ENCODE data around the gene DNAJC18.

Gene DNAJC18

DNA sequence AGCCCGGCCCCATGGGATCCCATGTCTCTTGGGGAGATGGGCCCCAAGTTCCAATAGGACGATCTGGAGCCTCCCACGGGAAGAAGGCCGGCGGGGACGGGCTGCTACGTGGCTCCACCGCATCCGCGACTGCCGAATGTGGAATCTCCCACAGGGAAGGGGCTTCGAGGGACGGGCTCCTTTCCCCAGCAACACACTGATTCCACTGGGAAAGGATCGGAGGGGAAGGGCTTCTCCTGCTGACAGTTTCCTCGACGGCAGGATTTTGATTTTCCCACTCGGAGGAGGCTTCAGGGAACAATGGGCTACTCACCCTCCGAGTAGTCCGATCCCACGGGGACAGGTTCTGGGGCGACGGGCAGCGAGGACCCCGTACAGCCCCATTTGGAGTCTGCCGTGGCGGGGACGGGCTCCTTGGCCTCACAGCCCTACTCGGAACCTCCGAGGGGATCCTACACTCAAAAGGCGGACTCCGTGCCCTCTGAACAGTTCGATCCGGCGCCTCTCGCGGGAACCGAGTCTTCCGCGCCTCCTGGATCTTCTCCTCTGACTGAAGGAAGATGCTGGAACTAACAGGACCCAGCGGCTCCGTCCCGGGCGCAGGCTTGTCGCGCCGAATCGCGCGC, 45.7 kb downstream of the DNAJC18 start:
- Histone ChIP-seq H3K36me3 (ENCODE audit: insufficient read depth, low read length) (no peaks in the 10 kb centered on the region), H3K4me1 (ENCODE audit: control insufficient read depth, insufficient read depth, low read length, unreplicated experiment) (peaks cover 14% of the 10 kb centered on the region), H3K27me3 (ENCODE audit: insufficient read depth, low read length) (peaks cover 8% of the 10 kb centered on the region; the same call in 1 of the 2 replicates), H3K79me2 (ENCODE audit: control insufficient read depth, insufficient read depth, low read length, unreplicated experiment) (no peaks in the 10 kb centered on the region), H3K27ac (ENCODE audit: low read depth, low read length) (peak overlapping the region; percentile 18; the same call in 1 of the 2 replicates), H3K4me3 (ENCODE audit: low read depth, low read length) (peak overlapping the region; percentile 77), H2AFZ (ENCODE audit: low read length, unreplicated experiment) (peak overlapping the region; percentile 65)

DNA sequence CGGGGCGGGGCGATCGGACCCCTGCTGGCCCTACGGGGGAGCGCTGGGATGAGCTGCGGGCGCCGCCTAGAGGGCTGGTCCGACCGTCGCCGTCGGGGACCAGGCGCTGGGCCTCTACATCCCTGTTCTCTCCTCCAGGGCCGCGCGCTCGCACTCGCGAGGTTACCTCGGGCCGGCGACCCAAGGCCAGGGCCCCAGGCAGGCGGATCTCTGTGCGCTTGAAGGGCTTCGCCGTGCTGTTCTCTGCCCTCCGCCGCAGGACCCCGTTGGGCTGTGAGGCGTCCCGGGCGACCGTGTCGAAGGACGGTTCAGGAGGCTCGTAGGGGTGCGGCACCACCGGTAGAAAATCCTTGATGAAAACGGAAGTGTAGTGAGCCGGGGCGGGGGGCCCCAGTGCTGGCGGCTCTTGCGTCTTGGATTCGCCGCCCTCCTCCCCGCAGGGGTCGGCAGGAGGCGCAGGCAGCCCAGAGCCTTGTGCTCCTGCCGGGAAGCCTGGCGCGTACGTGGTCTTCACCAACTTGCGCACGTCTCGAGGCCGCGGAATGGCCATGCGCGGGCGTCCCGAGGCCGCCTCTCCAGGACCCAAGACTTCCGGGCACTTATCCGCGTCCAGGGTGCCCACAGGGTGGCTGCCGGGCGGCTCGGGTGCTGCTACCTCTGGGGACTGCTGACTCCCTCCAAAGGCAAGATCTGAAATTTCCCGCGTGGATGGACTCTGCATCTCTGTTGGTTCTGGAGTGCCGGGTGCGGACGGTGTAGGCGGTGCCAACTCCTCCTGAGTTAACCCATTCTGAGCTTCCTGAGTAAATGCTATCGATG, 46.4 kb downstream of the DNAJC18 start:
- Histone ChIP-seq H3K4me3 (ENCODE audit: low read depth, low read length) (peak overlapping the region; percentile 77), H3K4me1 (ENCODE audit: control insufficient read depth, insufficient read depth, low read length, unreplicated experiment) (peaks cover 14% of the 10 kb centered on the region), H3K27me3 (ENCODE audit: insufficient read depth, low read length) (peaks cover 8% of the 10 kb centered on the region; the same call in 1 of the 2 replicates), H3K79me2 (ENCODE audit: control insufficient read depth, insufficient read depth, low read length, unreplicated experiment) (no peaks in the 10 kb centered on the region), H3K27ac (ENCODE audit: low read depth, low read length) (peak overlapping the region; percentile 18; the same call in 1 of the 2 replicates), H2AFZ (ENCODE audit: low read length, unreplicated experiment) (peak overlapping the region; percentile 65), H3K36me3 (ENCODE audit: insufficient read depth, low read length) (no peaks in the 10 kb centered on the region)

DNA sequence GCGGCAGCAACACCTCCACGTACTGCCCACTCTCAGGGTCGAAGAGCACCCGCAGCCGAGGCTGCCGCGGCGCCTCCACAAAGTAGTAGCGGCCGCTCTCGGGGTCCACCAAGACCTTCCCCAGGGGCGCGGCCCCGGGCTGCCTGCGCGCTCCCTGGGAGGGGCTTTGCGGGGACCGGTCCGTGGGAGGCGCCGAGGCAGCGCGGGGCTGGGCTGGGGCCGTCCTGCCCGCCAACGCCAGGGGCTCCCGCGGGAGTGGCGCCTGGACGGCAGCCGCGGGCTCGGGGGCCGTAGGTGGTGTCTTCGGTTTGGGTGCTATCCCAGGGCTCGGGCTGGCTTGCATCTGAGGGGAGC, 47.0 kb downstream of the DNAJC18 start:
- H3K79me2 ChIP-seq (ENCODE audit: control insufficient read depth, insufficient read depth, low read length, unreplicated experiment), result no peaks in the 10 kb centered on the region
- peaks cover 14% of the 10 kb centered on the region for H3K4me1 ChIP-seq (ENCODE audit: control insufficient read depth, insufficient read depth, low read length, unreplicated experiment)
- H3K36me3 ChIP-seq (ENCODE audit: insufficient read depth, low read length), result no peaks in the 10 kb centered on the region
- H3K27me3 ChIP-seq (ENCODE audit: insufficient read depth, low read length), result peaks cover 8% of the 10 kb centered on the region; the same call in 1 of the 2 replicates
- H2AFZ ChIP-seq (ENCODE audit: low read length, unreplicated experiment), result no peak overlapping the region
- peak overlapping the region; percentile 77 for H3K4me3 ChIP-seq (ENCODE audit: low read depth, low read length)
- no peak overlapping the region for H3K27ac ChIP-seq (ENCODE audit: low read depth, low read length)

DNA sequence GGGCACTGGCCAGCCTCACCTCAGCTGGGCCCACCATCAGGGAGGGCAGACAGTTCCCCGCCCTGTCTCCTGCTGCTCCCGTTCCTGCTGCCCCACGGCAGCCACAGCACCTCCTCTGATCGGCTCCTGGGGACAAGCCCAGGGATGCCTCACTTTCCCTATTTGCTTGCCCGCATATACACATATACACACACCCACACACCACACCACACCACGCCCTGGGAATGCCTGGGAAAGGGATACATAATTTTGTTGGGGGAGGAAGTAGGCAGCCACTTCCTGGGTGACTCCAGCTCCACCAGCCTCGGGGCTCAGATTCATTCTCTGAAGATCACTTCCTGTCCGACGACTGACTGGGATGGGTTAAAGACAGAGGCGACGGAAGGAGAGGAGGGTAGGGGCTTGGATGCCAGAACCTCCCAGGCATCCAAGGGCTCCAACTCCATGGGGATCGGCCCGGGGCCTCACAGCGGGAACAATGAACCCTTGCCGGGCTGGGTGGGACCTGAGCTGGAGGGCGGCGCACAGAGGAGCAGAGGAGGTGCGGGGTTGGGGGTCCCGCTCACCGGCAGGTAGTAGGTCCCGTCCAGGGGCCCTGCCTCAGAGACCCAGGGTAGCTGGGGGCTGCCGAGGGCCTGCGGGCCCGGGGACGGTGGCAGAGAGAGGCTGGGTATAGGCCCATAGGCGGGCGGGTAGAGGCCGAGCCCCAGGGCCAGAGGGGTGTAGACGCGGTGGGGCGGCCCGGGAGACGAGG, 47.6 kb downstream of the DNAJC18 start:
- Histone ChIP-seq H3K36me3 (ENCODE audit: insufficient read depth, low read length) (no peaks in the 10 kb centered on the region), H2AFZ (ENCODE audit: low read length, unreplicated experiment) (peak overlapping the region; percentile 44), H3K4me1 (ENCODE audit: control insufficient read depth, insufficient read depth, low read length, unreplicated experiment) (peaks cover 14% of the 10 kb centered on the region), H3K4me3 (ENCODE audit: low read depth, low read length) (peak overlapping the region; percentile 77), H3K27ac (ENCODE audit: low read depth, low read length) (peak overlapping the region; percentile 54), H3K79me2 (ENCODE audit: control insufficient read depth, insufficient read depth, low read length, unreplicated experiment) (no peaks in the 10 kb centered on the region), H3K27me3 (ENCODE audit: insufficient read depth, low read length) (peaks cover 8% of the 10 kb centered on the region; the same call in 1 of the 2 replicates)

DNA sequence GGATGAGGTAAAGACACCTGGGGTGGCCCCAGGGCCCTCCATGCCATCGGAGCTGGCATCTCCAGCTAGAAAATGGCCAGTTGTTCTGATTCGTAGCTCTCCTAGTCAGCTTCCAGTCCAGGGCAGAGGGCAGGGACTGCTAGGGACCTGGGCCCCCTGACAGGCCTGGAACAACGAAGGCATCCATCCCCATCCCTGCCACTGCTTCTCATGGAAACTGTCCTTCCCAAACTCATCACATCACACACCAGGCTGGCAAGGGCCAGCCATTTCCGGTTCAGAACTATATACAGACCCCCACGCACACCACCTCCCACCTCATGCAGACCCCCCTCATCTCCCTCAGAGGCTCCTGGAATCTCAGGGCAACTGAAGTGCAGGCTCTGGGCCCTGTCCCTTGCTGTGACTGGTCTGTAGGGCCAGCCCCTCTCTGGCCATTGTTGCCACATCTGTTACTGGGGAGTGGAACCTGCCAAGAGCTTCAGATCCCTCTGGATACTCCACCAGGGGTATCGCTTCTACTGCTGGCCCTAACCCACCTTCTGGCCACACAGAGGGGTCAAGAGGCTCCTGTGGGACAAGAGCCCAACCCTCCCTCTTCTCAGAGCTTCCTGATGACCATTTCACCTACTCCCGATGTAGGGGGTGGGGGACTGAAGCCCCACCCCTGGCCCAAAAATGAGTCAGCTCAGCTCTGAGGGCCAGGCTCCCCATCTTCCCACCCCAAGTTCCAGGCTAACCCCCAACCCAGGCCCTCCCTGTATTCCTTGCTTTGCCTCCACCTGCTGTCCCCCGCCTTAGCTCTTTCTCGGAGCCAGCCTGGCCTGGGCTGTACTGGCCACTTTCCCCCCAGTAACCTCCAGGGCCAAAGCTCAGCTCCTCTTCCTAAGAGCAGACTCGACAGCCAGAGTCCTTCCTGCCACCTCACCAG, 48.4 kb downstream of the DNAJC18 start:
- no peak overlapping the region for H2AFZ ChIP-seq (ENCODE audit: low read length, unreplicated experiment)
- H3K4me1 ChIP-seq (ENCODE audit: control insufficient read depth, insufficient read depth, low read length, unreplicated experiment), result peaks cover 14% of the 10 kb centered on the region
- H3K79me2 ChIP-seq (ENCODE audit: control insufficient read depth, insufficient read depth, low read length, unreplicated experiment), result no peaks in the 10 kb centered on the region
- H3K27ac ChIP-seq (ENCODE audit: low read depth, low read length), result peak overlapping the region; percentile 54
- peaks cover 8% of the 10 kb centered on the region; the same call in 1 of the 2 replicates for H3K27me3 ChIP-seq (ENCODE audit: insufficient read depth, low read length)
- H3K36me3 ChIP-seq (ENCODE audit: insufficient read depth, low read length), result no peaks in the 10 kb centered on the region
- peak overlapping the region; percentile 77; the same call in 1 of the 2 replicates for H3K4me3 ChIP-seq (ENCODE audit: low read depth, low read length)

DNA sequence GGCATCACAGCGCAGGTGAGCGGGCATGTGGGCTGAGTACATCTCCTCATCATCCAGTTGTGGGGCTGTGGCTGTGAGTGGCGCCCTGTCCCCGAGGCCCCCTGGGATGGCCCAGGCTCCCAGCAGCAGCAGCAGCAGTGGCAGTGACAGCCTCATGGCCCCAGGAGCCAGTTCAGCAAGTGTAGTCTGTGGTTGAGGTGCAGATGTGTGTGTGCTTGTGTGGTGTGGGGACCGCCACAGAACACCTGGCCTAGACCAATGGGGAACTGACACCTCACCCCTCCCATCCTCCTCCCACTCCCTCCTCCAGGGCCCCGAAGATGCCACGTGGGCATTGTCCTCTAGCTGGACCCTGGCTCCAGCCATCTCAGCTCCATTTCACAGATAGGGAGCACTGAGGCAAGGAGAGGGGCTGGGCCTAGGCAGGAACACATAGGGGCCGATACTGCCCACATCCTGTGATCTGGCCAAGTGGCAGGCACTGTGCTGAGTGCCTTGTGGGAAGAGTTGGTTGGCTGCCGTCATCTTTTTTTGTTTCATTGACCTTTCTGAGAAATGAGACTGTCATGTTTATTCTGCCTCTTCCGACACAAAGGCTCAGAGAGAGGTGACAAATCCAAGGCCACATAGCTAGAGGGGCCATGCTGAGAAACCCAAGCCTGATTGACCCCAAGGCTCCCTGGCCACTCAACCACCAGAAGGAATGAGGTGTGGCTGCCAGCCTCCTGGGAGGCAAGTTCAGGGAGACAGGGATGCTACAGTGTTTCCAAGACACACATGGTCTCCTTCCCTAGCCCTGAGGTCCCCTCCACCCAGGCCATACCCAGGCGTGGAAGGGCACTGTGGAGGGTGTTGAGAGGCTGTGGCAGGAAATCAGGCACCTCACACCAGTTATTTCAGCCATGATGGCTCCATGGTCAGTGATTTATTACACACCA, 49.4 kb downstream of the DNAJC18 start, which contains the start of gene MZB1:
Gene MZB1, minus strand, starts transcription at position 213 of the 938 bp plus-strand sequence. Its CDS starts 57 bp downstream, at position 156.
- peaks cover 8% of the 10 kb centered on the region; the same call in 1 of the 2 replicates for H3K27me3 ChIP-seq (ENCODE audit: insufficient read depth, low read length)
- no peak within 1 kb of the TSS for H3K4me3 ChIP-seq (ENCODE audit: low read depth, low read length)
- H3K79me2 ChIP-seq (ENCODE audit: control insufficient read depth, insufficient read depth, low read length, unreplicated experiment), result no peaks in the 10 kb centered on the region
- H3K27ac ChIP-seq (ENCODE audit: low read depth, low read length), result no peak within 1 kb of the TSS
- H3K4me1 ChIP-seq (ENCODE audit: control insufficient read depth, insufficient read depth, low read length, unreplicated experiment), result peaks cover 22% of the 10 kb centered on the region
- H2AFZ ChIP-seq (ENCODE audit: low read length, unreplicated experiment), result no peak within 1 kb of the TSS
- no peaks in the 10 kb centered on the region for H3K36me3 ChIP-seq (ENCODE audit: insufficient read depth, low read length)

DNA sequence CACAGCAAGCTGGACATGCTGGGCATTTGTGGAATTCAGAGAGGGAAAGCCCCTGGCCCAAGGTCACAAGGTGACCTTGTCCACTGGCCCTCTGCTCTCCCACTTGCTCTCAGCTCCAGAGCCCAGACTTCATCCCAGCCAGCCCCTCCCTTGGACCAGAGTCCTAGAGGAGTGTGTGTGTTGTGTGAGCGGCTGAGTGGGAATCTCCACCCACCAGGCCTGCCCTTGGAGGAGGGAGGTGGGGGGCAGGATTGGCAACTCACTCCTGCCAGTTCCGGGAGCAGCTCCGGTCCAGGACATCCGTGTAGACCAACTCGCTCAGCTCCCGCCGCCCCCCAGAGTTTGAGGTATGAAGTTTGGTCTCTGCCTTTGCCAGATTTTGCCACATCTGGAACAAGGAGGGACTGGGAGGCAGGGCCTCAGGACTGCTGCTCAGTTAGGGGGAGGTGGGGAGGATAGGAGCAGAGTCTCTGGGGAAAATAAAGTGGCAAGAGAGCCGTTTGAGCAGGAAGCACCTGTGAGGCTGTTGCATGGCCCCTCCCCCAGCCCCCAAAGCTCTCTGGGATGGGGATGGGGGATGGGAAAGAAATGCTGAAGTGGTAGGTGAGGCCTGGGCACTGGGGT, 51.0 kb downstream of the DNAJC18 start:
- peaks cover under 1% of the 10 kb centered on the region; the same call in 1 of the 2 replicates for H3K27me3 ChIP-seq (ENCODE audit: insufficient read depth, low read length)
- H3K36me3 ChIP-seq (ENCODE audit: insufficient read depth, low read length), result no peaks in the 10 kb centered on the region
- H3K79me2 ChIP-seq (ENCODE audit: control insufficient read depth, insufficient read depth, low read length, unreplicated experiment), result no peaks in the 10 kb centered on the region
- no peak overlapping the region for H3K27ac ChIP-seq (ENCODE audit: low read depth, low read length)
- H2AFZ ChIP-seq (ENCODE audit: low read length, unreplicated experiment), result no peak overlapping the region
- peaks cover 29% of the 10 kb centered on the region for H3K4me1 ChIP-seq (ENCODE audit: control insufficient read depth, insufficient read depth, low read length, unreplicated experiment)
- H3K4me3 ChIP-seq (ENCODE audit: low read depth, low read length), result no peak overlapping the region

DNA sequence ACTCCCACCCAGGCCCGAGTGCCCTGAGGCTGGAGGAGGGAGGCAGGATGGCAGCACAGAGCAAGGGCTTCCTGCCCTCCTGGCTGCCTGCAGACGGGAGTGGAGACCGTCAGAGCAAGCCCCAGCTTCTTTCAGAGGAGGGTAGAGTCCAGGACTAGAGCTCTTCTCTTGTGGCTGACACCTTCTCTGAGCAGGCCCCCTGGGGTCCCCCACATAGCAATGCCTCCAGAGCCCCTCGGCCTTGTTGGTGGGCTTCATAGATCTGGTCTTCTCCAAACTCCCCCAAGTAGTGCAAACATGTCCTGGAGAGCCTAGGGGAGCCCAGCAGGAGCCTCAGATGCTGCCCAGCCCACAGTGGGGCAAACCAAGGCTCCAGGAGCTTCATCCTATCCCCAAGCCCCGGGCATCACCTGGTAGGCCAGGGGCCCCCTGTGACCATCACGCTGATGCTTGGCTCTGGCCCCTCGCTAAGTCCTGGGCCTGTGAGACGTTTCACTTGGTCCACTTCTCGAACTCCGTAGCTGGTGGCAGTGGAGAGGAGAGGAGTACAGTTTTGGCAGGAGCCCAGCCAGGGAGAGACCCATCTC, 51.6 kb downstream of the DNAJC18 start:
- H3K4me1 ChIP-seq (ENCODE audit: control insufficient read depth, insufficient read depth, low read length, unreplicated experiment), result peaks cover 29% of the 10 kb centered on the region

More for the DNA sequence above, 51.6 kb downstream of the DNAJC18 start:
- Histone ChIP-seq H3K27me3 (ENCODE audit: insufficient read depth, low read length) (no peaks in the 10 kb centered on the region), H3K4me3 (ENCODE audit: low read depth, low read length) (no peak overlapping the region), H3K27ac (ENCODE audit: low read depth, low read length) (no peak overlapping the region), H3K36me3 (ENCODE audit: insufficient read depth, low read length) (no peaks in the 10 kb centered on the region), H3K79me2 (ENCODE audit: control insufficient read depth, insufficient read depth, low read length, unreplicated experiment) (no peaks in the 10 kb centered on the region), H2AFZ (ENCODE audit: low read length, unreplicated experiment) (no peak overlapping the region)

Data from ACC112 (cell line).